Measurements from ENCODE around the gene HEPHL1. TPM values are rescaled to one million over a fixed set of nuclear protein-coding genes. Genes with fewer than 3 reads are reported as not detected.
A peak's percentile ranks its signal among the peaks of the same experiment; 100 is the strongest.

HEPHL1 gene
- total and polyA plus RNA-seq, 7 donors: 0.01 TPM; not detected in 6

DNA sequence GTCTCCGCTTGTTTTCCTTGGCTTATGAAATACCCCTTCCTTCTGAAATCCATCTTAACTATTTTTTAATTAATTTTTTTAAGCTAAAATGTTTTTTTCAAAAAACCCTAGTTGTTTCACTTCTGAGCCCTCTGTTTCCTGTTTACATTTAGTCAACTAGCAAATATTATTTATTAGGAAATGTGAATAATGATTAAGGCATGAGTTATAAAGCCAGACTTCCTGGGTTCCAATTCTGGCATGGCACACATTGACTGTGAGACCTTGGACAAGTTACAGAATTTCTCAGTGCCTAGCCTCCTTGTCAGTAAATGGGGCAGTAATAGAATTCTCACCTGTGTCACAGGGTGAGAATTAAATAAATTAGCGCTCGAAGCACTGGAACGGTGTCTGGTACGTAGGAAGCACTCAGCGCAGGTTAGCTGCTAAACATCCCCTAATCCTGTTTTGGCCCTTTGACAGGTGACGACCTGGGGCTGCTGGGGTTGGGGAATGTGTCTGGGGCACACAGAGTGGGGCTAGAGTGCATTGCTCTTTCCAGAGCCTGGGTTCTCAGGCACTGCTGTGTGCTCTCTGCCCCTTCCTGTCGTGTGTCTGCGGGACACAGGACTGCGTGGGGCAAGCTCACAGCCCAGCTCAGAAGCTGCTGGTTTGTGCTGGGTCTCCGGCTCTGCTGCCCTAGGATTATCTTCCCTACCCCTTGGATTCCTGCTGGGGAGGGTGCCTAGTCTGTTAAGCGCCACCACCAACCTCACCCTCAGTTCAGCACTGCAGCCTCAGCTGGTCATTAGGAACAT, 120.6 kb downstream of the HEPHL1 start:
- no peak overlapping the region for H3K4me3 ChIP-seq
- H3K27ac ChIP-seq: no peak overlapping the region
- no peaks in the 10 kb centered on the region for H3K9me3 ChIP-seq
- intact Hi-C loops (cut with DNase I): no loop called here
- ATAC-seq (no peak), DNase-seq (no peak)
- no peaks in the 10 kb centered on the region for H3K4me1 ChIP-seq
- 83 to 88% (median 86%) methylated on average over 9 to 12 of the region's 12 CpGs for WGBS, 3 donors
- H3K36me3 ChIP-seq (ENCODE audit: insufficient read depth in 1 of 2, low read depth in 1 of 2): no peaks in the 10 kb centered on the region
- TF ChIP-seq, protein P1, sequence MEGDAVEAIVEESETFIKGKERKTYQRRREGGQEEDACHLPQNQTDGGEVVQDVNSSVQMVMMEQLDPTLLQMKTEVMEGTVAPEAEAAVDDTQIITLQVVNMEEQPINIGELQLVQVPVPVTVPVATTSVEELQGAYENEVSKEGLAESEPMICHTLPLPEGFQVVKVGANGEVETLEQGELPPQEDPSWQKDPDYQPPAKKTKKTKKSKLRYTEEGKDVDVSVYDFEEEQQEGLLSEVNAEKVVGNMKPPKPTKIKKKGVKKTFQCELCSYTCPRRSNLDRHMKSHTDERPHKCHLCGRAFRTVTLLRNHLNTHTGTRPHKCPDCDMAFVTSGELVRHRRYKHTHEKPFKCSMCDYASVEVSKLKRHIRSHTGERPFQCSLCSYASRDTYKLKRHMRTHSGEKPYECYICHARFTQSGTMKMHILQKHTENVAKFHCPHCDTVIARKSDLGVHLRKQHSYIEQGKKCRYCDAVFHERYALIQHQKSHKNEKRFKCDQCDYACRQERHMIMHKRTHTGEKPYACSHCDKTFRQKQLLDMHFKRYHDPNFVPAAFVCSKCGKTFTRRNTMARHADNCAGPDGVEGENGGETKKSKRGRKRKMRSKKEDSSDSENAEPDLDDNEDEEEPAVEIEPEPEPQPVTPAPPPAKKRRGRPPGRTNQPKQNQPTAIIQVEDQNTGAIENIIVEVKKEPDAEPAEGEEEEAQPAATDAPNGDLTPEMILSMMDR (IDR thresholded peaks at IDR 0.05): no peak
- no peaks in the 10 kb centered on the region for H3K27me3 ChIP-seq (ENCODE audit: insufficient read depth in 3 of 3, low read length in 2 of 3)

DNA sequence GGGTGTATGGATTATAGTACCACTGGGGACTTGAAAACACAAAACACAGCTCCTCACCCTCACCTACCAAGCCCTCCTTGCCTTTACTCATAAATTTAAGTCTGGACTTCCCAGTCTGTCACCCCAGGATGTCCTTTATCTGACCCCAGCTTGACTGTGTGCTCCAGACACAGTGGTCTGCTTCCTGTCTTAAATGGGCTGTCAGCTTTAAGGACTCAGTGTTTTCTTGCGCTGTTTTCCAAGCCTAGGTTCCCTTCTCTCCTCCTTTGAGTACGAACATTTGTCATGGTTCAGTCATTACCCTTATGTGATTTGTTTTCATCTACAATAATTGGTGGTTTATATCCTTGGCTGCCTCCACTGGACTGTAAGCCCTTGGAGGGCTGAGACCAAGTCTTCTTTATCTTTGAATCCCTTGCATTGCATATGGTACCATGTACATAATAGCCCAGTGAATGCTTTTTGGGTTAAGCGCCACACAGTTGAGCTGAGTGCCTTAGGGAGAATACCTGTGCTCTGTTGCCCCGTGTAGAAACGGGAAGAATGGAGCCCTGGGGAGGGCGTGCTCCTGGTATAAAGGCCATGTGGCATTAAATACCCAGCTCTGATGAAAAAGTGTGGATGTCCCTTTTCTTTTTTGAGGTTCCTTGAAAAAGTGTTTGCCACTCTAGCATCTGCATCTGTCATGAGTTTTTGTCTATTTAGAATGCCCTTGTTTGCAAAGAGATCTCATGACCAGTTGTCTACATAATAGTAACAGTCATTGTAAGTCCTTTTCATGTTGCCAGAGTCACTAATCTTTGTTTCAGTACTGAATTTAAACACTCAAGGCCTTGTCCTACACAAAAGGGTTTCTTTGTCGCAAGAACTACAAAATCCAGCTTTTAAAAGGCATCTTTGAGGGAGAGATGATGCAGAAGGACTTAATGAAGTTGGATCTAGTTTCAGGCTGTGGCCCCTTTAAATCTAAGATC, 121.4 kb downstream of the HEPHL1 start:
- intact Hi-C loops (cut with DNase I): no loop called here
- no peak for ATAC-seq

DNA sequence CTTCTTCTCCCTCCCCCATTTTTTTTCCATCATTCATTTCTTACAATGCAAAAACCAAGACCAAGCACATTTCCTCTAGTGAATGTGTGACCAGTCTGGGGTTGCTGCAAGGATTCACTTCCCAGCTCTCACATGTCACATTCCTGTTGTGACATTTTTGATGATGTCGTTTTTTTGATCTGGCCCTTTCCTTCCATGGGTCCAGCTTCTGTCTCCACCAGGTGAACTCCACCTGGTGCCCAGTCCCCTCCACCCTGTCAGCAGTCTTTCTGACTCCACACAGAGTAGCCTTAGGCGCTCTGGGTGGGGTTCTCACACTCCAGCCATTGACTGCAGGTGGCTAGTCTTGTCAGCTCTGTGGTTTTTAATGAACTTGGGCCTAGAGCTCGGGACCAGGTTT, 123.1 kb downstream of the HEPHL1 start:
- Histone ChIP-seq H3K27ac (no peak overlapping the region), H3K36me3 (ENCODE audit: insufficient read depth in 1 of 2, low read depth in 1 of 2) (no peaks in the 10 kb centered on the region), H3K27me3 (ENCODE audit: insufficient read depth in 3 of 3, low read length in 2 of 3) (no peaks in the 10 kb centered on the region), H3K9me3 (no peaks in the 10 kb centered on the region), H3K4me1 (no peaks in the 10 kb centered on the region), H3K4me3 (no peak overlapping the region)
- WGBS, 3 donors: 83 to 89% (median 88%) methylated on average over 3 of the region's 3 CpGs
- TF ChIP-seq, protein P1 (IDR thresholded peaks at IDR 0.05): no peak
- ATAC-seq (peak in 1 of 4 donors; percentile 36), DNase-seq (no peak)
- intact Hi-C loops (cut with DNase I): no loop called here

More for the DNA sequence above, 121.4 kb downstream of the HEPHL1 start:
- Histone ChIP-seq H3K27me3 (ENCODE audit: insufficient read depth in 3 of 3, low read length in 2 of 3) (no peaks in the 10 kb centered on the region), H3K27ac (no peak overlapping the region), H3K4me1 (no peaks in the 10 kb centered on the region), H3K9me3 (no peaks in the 10 kb centered on the region), H3K36me3 (ENCODE audit: insufficient read depth in 1 of 2, low read depth in 1 of 2) (no peaks in the 10 kb centered on the region), H3K4me3 (no peak overlapping the region)
- 77 to 78% (median 77%) methylated on average over 7 of the region's 7 CpGs for WGBS, 3 donors
- TF ChIP-seq, protein P1 (IDR thresholded peaks at IDR 0.05): no peak
- DNase-seq: no peak

DNA sequence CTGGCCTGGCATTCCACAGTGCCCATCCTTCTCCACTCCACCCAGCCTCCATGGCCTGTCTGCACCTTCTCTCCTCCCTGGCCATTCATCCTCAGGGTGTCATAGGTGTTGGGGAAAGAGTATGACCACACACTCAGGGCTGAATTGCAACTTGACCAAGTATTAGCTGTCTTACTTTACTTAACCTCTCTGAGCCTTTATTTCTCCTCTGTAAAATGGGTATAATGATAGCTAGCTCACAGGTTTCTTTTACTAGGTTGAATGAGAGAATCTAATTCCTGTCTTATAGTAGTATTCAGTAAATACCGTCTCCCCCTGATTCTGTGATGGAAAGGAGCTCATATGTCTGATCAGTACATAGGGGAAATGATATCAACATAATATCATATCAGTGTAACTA, 123.5 kb downstream of the HEPHL1 start:
- Histone ChIP-seq H3K27me3 (ENCODE audit: insufficient read depth in 3 of 3, low read length in 2 of 3) (no peaks in the 10 kb centered on the region), H3K4me3 (no peak overlapping the region), H3K4me1 (no peaks in the 10 kb centered on the region), H3K36me3 (ENCODE audit: insufficient read depth in 1 of 2, low read depth in 1 of 2) (no peaks in the 10 kb centered on the region), H3K9me3 (no peaks in the 10 kb centered on the region), H3K27ac (no peak overlapping the region)
- TF ChIP-seq, protein P1 (IDR thresholded peaks at IDR 0.05): no peak
- DNase-seq: no peak
- intact Hi-C loops (cut with DNase I): no loop called here
- no peak for ATAC-seq
- 98 to 100% (median 100%) methylated on average over 1 of the region's 1 CpG for WGBS, 3 donors
